Common myeloid progenitor, CD34-positive (primary cell): ENCODE results near the gene DIS3L2.
"Not testable (repeated sequence)": the region's sequence is repeated elsewhere in the genome, so short reads cannot be mapped to it uniquely, and the experiment has no call there.

ENCODE experiments used
- CTCF ChIA-PET: fragments of 350-600 bp; sonication (Branson Sonifier 250); formaldehyde crosslinking; loops from one replicate; lab custom pipeline; 2021; ENCODE audit warnings: antibody characterized with exemption; lab: Charles Lee
- POLR2A ChIA-PET: fragments of 350-600 bp; sonication (Branson Sonifier 250); formaldehyde crosslinking; loops from one replicate; lab custom pipeline; 2021; ENCODE audit warnings: antibody characterized with exemption; lab: Charles Lee
- DNase-seq, 3 donors: peaks; one replicate each; pipeline versions ENCODE4 v3.0.0 to v3.0.0-alpha.2; 2013
- H3K27ac ChIP-seq, 2 experiments: 1 replicate in 1 of 2; 2 replicates in 1 of 2; pipeline ENCODE4 v1.7.0; 2013; ENCODE audit warnings: inconsistent platforms in 2 of 2, low read length in 2 of 2, mild to moderate bottlenecking in 2 of 2, low read depth in 1 of 2, moderate library complexity in 1 of 2; ENCODE audit not compliant: severe bottlenecking in 2 of 2, insufficient read depth in 1 of 2, poor library complexity in 1 of 2
- H3K27me3 ChIP-seq, 5 experiments: replicated peaks in 2 of 5; 1 replicate in 3 of 5; 2 replicates in 2 of 5; pipeline versions ENCODE4 v1.6.1 to v1.7.0; 2013; ENCODE audit warnings: low read length in 4 of 5, mild to moderate bottlenecking in 2 of 5, moderate library complexity in 2 of 5, inconsistent platforms in 1 of 5; ENCODE audit not compliant: insufficient read depth in 5 of 5, control insufficient read depth in 4 of 5
- H3K36me3 ChIP-seq, 4 experiments: 1 replicate in 2 of 4; 2 replicates in 2 of 4; pipeline versions ENCODE4 v1.6.1 to v1.7.0; 2013; ENCODE audit warnings: low read length in 3 of 4, control low read depth in 1 of 4, mild to moderate bottlenecking in 1 of 4; ENCODE audit not compliant: control insufficient read depth in 4 of 4, insufficient read depth in 4 of 4
- H3K4me1 ChIP-seq, 4 experiments: 1 replicate in 3 of 4; 2 replicates in 1 of 4; pipeline versions ENCODE4 v1.6.1 to v1.7.1; 2013; ENCODE audit warnings: low read length in 3 of 4, mild to moderate bottlenecking in 3 of 4, control low read depth in 1 of 4, inconsistent platforms in 1 of 4, moderate library complexity in 1 of 4; ENCODE audit not compliant: control insufficient read depth in 4 of 4, insufficient read depth in 4 of 4; ENCODE audit errors: control extremely low read depth in 1 of 4
- H3K4me3 ChIP-seq, 7 experiments: 1 replicate in 4 of 7; 2 replicates in 3 of 7; pipeline versions ENCODE4 v1.5.1 to v1.7.0; 2013; ENCODE audit warnings: mild to moderate bottlenecking in 7 of 7, low read length in 6 of 7, moderate library complexity in 6 of 7, inconsistent platforms in 2 of 7, low read depth in 2 of 7, control low read depth in 1 of 7; ENCODE audit not compliant: insufficient read depth in 4 of 7, control insufficient read depth in 1 of 7; ENCODE audit errors: extremely low read depth in 1 of 7
- H3K9me3 ChIP-seq, 5 experiments: 1 replicate in 4 of 5; 2 replicates in 1 of 5; pipeline versions ENCODE4 v1.6.1 to v1.7.1; 2013; ENCODE audit warnings: low read length in 4 of 5, mild to moderate bottlenecking in 2 of 5, inconsistent platforms in 1 of 5, low read depth in 1 of 5, moderate library complexity in 1 of 5; ENCODE audit not compliant: control insufficient read depth in 4 of 5, insufficient read depth in 2 of 5; ENCODE audit errors: control extremely low read depth in 1 of 5
- WGBS: methylation state at CpG from one replicate; pipeline ENCODE4 v1.1.5; 2013; ENCODE audit not compliant: insufficient coverage; 5-methylcytosine and 5-hydroxymethylcytosine counted together

The DIS3L2 gene

DNA sequence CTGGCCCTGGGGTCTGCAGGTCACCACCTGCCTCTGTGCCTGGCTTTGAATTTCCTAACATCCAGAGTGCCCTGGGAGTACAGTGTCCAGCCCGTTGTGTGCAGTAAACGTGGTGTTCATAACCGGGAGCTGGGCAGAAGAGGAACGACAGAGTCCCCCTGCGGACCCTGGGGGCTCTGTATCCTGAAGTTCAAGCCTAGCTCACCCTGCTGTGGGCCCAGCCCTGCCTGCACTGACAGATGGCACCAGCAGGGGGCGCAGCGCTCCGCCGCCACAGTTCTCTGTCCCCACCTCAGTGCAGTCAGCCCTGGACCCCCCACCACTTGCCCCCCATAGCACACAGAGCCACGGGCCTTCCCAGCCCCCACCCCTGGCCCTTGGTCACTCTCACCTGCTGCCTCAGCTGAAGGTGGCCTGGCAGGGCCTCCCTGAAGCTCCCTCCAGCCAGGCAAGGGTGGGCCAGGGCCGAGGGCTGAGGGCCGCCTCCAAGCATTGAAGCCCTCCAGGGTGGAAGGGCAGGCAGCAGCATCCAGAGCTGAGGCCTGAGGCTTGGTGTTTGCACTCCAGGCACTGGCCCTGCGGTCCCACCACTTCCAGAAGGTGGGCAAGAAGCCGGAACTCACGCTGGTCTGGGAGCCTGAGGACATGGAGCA, 373.8 kb downstream of the DIS3L2 start:
- ChIA-PET POLR2A (interaction anchor here (0.6 kb wide), 1 partner anchor 41 kb away, joined by 3 read pairs; no protein-coding TSS in a partner anchor), CTCF (interaction anchor here (1.1 to 5.4 kb wide), 10 partner anchors 8 to 104 kb away, joined by 3 to 47 read pairs (median 5); no protein-coding TSS in a partner anchor)
- H3K27ac ChIP-seq, H3K4me1 ChIP-seq, H3K4me3 ChIP-seq, H3K9me3 ChIP-seq, DNase-seq, H3K27me3 ChIP-seq: not testable (repeated sequence)
- H3K36me3 ChIP-seq, result peaks cover 0 to 10% (median 3%) of the 10 kb centered on the region in 4 experiments
- WGBS, result 91% methylated on average over 10 of the region's 15 CpGs

DNA sequence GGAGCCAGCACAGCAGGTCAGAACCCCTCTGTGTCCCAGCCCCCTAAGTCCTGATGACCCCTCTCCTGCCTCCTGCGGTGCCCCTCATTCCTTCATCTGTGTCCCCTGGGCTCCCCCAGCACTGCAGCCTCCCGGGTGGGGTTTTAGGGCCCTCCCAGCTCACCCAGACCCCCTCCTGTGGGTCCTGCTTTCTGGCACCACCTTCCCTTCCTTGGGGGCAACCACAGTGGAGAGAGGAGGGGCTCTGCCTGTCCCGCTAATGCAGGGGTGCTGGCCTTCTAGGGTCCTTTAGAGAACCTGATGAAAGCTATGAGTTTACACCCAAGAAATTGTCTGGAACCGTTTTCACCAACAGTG, 374.3 kb downstream of the DIS3L2 start:
- Histone ChIP-seq H3K9me3 (no peaks in the 10 kb centered on the region), H3K27ac (no peak overlapping the region), H3K36me3 (peaks cover 0 to 10% (median 3%) of the 10 kb centered on the region in 4 experiments), H3K4me3 (no peak overlapping the region), H3K4me1 (peaks cover 0 to 4% (median 0%) of the 10 kb centered on the region in 4 experiments), H3K27me3 (no peaks in the 10 kb centered on the region)
- POLR2A ChIA-PET, result interaction anchor here (0.6 kb wide), 1 partner anchor 42 kb away, joined by 3 read pairs; no protein-coding TSS in a partner anchor
- no peak for DNase-seq
- 94% methylated on average over 4 of the region's 4 CpGs for WGBS
- CTCF ChIA-PET, result interaction anchor here (0.9 to 5.4 kb wide), 10 partner anchors 8 to 207 kb away, joined by 3 to 47 read pairs (median 5); no protein-coding TSS in a partner anchor

DNA sequence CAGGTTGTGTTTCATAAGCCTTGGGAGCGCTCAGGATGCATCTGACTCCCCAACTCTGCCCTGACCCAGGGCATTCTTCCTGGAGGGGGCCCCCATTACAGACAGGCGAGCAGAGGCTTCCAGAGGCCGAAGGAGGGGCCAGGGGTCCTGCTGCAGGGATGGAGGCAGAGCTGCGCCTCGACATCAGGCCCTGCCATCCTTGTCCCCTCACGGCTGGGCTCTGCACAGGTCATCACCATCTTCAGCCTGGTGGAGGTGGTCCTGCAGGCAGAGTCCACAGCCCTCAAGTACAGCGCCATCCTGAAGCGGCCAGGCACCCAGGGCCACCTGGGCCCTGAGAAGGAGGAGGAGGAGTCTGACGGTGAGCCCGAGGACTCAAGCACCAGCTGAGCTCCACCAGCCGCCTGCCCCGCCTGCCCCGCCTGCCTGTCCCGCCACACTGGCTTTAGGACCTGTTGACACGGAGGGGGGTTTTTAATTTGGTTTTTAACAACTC, 374.8 kb downstream of the DIS3L2 start:
- no peak for DNase-seq
- H3K4me3 ChIP-seq, result no peak overlapping the region
- peaks cover 0 to 4% (median 0%) of the 10 kb centered on the region in 4 experiments for H3K4me1 ChIP-seq
- H3K36me3 ChIP-seq, result peaks cover 0 to 10% (median 3%) of the 10 kb centered on the region in 4 experiments
- 97% methylated on average over 14 of the region's 15 CpGs for WGBS
- ChIA-PET POLR2A (no interaction called here), CTCF (interaction anchor here (0.9 to 5.4 kb wide), 5 partner anchors 10 to 206 kb away, joined by 3 to 47 read pairs (median 10); no protein-coding TSS in a partner anchor)
- no peaks in the 10 kb centered on the region for H3K9me3 ChIP-seq
- H3K27ac ChIP-seq, result no peak overlapping the region
- no peaks in the 10 kb centered on the region for H3K27me3 ChIP-seq

DNA sequence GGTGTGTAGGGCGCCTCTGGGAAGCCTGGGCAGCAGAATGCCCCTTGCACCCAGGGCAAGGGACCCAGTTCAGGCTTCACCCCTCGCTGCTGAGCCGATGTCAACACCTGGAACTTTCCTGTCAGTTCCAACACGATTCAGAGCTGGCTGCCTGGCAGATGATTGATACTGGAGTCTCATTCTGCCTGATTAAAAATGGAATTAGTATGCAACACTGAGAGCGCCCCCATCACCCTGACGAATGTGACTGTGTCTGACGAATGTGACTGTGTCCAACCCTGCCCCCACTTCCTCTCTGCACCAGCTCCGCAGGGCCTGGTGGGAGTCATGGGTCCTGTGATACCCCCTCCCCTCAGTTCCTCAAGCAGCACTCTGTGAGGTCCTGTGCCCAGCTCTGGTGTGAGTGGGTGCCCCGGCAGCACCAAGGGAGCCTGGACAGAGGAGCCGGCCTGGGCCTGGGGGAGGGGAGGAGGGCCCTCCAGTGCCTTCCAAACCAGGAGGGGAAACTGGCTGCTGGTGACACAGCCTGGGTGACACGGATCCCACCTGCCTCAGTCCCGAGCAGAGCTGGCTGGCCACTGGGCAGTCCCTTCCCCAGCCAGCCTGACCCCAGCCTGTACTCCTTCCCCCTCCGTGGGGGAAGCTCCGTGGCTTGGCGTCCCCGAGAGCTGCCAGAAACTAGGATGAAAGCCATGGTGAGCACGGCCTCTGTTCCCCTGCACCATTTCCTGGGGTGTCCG, 375.6 kb downstream of the DIS3L2 start:
- Histone ChIP-seq H3K4me3 (no peak overlapping the region), H3K9me3 (no peaks in the 10 kb centered on the region), H3K27ac (no peak overlapping the region), H3K36me3 (peaks cover 0 to 10% (median 3%) of the 10 kb centered on the region in 4 experiments), H3K27me3 (no peaks in the 10 kb centered on the region), H3K4me1 (peaks cover 0 to 4% (median 0%) of the 10 kb centered on the region in 4 experiments)
- WGBS, result 78% methylated on average over 9 of the region's 18 CpGs
- DNase-seq, result peak in 1 of 3 donors; percentile 27
- POLR2A ChIA-PET, result no interaction called here
- CTCF ChIA-PET, result interaction anchor here (0.9 to 5.4 kb wide), 6 partner anchors 10 to 205 kb away, joined by 3 to 47 read pairs (median 10); no protein-coding TSS in a partner anchor

DNA sequence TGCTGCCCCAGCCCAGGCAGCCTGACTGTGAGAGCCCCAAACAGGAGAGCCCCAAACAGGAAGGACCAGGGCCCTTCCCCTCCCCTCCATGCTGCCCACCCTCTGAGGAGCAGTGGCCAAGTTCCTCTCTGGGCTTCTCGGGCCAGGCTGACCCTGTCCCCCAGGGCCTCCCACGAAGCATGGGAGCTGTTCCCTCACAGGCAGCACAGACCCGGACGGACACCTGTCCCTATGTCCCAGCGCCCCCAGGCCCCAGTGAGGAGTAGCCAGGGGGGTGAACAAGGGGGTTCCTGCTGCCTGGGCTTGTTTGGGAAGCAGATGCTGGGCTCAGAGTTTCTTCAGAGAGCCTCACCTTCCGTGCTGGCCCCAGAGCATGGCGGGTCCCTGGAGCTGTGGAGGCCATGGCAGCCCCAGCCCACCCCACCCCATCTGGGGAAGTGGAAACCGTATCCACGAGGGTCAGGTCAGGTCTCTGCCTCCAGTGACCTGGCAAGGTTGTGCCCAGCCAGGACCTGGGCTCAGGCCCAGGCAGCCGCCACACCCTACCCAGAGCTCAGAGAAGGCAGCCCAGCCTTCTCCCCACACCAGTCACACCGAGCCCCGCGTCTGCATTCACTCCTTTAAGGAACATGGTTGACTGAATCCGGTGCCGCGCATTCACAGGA, 376.7 kb downstream of the DIS3L2 start:
- H3K4me1 ChIP-seq, H3K9me3 ChIP-seq, POLR2A ChIA-PET, DNase-seq, H3K4me3 ChIP-seq, H3K27ac ChIP-seq, H3K27me3 ChIP-seq: not testable (repeated sequence)
- CTCF ChIA-PET, result interaction anchor here (5.4 kb wide), 1 partner anchor 28 kb away, joined by 47 read pairs; no protein-coding TSS in a partner anchor
- WGBS, result 94% methylated on average over 4 of the region's 16 CpGs
- peaks cover 0 to 10% (median 3%) of the 10 kb centered on the region in 4 experiments for H3K36me3 ChIP-seq

DNA sequence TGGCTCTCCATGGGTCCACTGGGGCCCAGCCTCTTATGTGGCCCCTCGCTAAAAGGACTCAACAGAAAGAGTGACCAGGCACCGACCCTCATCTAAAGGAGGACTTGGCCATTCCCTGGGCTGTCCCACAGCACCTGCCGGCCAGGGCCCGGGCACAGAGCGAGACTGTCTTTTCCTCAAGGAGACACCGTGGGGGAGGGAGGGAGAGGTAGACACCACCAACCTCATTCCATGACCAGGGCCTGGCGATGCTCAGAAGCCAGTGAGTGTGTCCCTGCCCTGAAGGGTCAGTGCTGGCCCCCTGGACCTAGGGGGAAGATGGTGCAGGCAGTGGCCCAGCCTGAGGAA, 377.2 kb downstream of the DIS3L2 start:
- Histone ChIP-seq H3K27ac (no peak overlapping the region), H3K4me3 (no peak overlapping the region), H3K9me3 (no peaks in the 10 kb centered on the region), H3K36me3 (peaks cover 0 to 10% (median 3%) of the 10 kb centered on the region in 4 experiments), H3K27me3 (peaks cover 0 to 10% (median 4%) of the 10 kb centered on the region in 5 experiments), H3K4me1 (peaks cover 0 to 4% (median 2%) of the 10 kb centered on the region in 4 experiments)
- no peak for DNase-seq
- 97% methylated on average over 5 of the region's 7 CpGs for WGBS
- POLR2A ChIA-PET, result no interaction called here
- CTCF ChIA-PET, result interaction anchor here (2.3 to 3.4 kb wide), 2 partner anchors 26 to 97 kb away, joined by 6 to 14 read pairs; no protein-coding TSS in a partner anchor
